ENCODE results near the gene PBX3.

DNA sequence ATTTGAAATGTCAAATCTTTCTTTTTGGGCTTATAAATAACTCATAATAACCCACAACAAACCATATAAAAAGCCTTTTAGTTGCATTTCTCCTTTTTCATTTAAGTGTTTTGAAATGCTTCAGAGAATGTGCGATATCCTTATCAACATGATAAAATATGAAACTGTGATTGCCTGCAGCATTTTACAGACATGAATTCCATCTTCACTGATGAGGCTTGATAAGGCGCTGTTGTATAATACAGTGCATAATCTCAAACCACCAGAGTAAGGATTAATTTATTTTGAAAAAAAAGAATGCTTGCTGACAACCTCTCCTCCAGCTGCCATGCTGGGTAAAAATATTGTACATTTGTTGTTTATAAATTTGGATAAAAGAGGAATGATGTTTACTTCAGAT lies 216.8 kb downstream of the PBX3 start:
- TF ChIP-seq POLR2A (IDR thresholded peaks at IDR 0.05): no peak
- TF ChIP-seq, protein P1, sequence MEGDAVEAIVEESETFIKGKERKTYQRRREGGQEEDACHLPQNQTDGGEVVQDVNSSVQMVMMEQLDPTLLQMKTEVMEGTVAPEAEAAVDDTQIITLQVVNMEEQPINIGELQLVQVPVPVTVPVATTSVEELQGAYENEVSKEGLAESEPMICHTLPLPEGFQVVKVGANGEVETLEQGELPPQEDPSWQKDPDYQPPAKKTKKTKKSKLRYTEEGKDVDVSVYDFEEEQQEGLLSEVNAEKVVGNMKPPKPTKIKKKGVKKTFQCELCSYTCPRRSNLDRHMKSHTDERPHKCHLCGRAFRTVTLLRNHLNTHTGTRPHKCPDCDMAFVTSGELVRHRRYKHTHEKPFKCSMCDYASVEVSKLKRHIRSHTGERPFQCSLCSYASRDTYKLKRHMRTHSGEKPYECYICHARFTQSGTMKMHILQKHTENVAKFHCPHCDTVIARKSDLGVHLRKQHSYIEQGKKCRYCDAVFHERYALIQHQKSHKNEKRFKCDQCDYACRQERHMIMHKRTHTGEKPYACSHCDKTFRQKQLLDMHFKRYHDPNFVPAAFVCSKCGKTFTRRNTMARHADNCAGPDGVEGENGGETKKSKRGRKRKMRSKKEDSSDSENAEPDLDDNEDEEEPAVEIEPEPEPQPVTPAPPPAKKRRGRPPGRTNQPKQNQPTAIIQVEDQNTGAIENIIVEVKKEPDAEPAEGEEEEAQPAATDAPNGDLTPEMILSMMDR (IDR thresholded peaks at IDR 0.05): no peak
